Neural progenitor cell (in vitro differentiated cells): ENCODE data around the gene SKI. TPM values are rescaled to one million over a fixed set of nuclear protein-coding genes. Genes with fewer than 3 reads are reported as not detected.
A peak's percentile ranks its signal among the peaks of the same experiment; 100 is the strongest.

Experiments
- DNase-seq: peaks from one replicate; pipeline ENCODE4 v3.0.0-alpha.2; 2016; ENCODE audit warnings: low spot score
- H2AFZ ChIP-seq: fragments of 200-600 bp; sonication (generic); replicated peaks from 2 replicates; pipeline ENCODE4 v1.6.1; 2016; ENCODE audit warnings: antibody characterized with exemption
- H3F3A ChIP-seq: fragments of 200-600 bp; sonication (generic); 2 replicates; pipeline ENCODE4 v1.6.1; 2016; ENCODE audit warnings: antibody characterized with exemption, low read depth
- H3K27ac ChIP-seq: fragments of 200-600 bp; sonication (generic); 2 replicates; pipeline ENCODE4 v1.5.1; 2016; ENCODE audit warnings: mild to moderate bottlenecking
- H3K27me3 ChIP-seq: fragments of 200-600 bp; sonication (generic); 2 replicates; pipeline ENCODE4 v1.6.1; 2016; ENCODE audit warnings: mild to moderate bottlenecking, moderate library complexity
- H3K36me3 ChIP-seq: fragments of 200-600 bp; sonication (generic); 2 replicates; pipeline ENCODE4 v1.5.1; 2016
- H3K4me1 ChIP-seq: fragments of 200-600 bp; sonication (generic); 2 replicates; pipeline ENCODE4 v1.6.1; 2016; ENCODE audit warnings: mixed run types
- H3K4me2 ChIP-seq: fragments of 200-600 bp; sonication (generic); 2 replicates; pipeline ENCODE4 v1.6.1; 2016
- H3K4me3 ChIP-seq: fragments of 200-600 bp; sonication (generic); 2 replicates; pipeline ENCODE4 v1.5.1; 2016
- H3K79me2 ChIP-seq: fragments of 200-600 bp; sonication (generic); 2 replicates; pipeline ENCODE4 v1.6.1; 2016; ENCODE audit warnings: low read depth
- H3K9ac ChIP-seq: fragments of 200-600 bp; sonication (generic); 2 replicates; pipeline ENCODE4 v1.6.1; 2016
- H3K9me3 ChIP-seq: fragments of 200-600 bp; sonication (generic); 2 replicates; pipeline ENCODE4 v1.5.1; 2016; ENCODE audit warnings: low read depth
- H4K20me1 ChIP-seq: fragments of 200-600 bp; sonication (generic); 2 replicates; pipeline ENCODE4 v1.6.1; 2016; ENCODE audit warnings: low read depth
- H3K27ac Mint-ChIP-seq: 3 replicates; pipeline ENCODE4 v1.8.0; 2021; ENCODE audit warnings: mixed read lengths
- H3K27me3 Mint-ChIP-seq: 2 replicates; pipeline ENCODE4 v1.8.0; 2022; ENCODE audit warnings: low read depth, mild to moderate bottlenecking, inconsistent platforms, moderate library complexity, mixed read lengths; ENCODE audit not compliant: insufficient read depth
- H3K36me3 Mint-ChIP-seq: 3 replicates; pipeline ENCODE4 v1.8.0; 2021; ENCODE audit warnings: mixed read lengths
- H3K4me1 Mint-ChIP-seq: 3 replicates; pipeline ENCODE4 v1.8.0; 2021; ENCODE audit warnings: mixed read lengths
- H3K4me3 Mint-ChIP-seq: 3 replicates; pipeline ENCODE4 v1.8.0; 2021; ENCODE audit warnings: mild to moderate bottlenecking, moderate library complexity, mixed read lengths
- H3K9me3 Mint-ChIP-seq: 3 replicates; pipeline ENCODE4 v1.8.0; 2020; ENCODE audit warnings: mixed read lengths
- CTCF ChIP-seq: fragments of 200-600 bp; sonication (generic); IDR thresholded peaks from 2 replicates; pipeline ENCODE4 v1.5.1; 2017; ENCODE audit warnings: antibody characterized with exemption, mild to moderate bottlenecking
- EZH2 ChIP-seq: fragments of 200-600 bp; sonication (generic); IDR thresholded peaks from 2 replicates; pipeline ENCODE4 v1.6.1; 2017; ENCODE audit warnings: antibody characterized with exemption, mild to moderate bottlenecking, moderate library complexity
- EZH2phosphoT487 ChIP-seq: fragments of 200-600 bp; sonication (generic); IDR thresholded peaks from 2 replicates; pipeline ENCODE4 v1.6.1; 2017; ENCODE audit warnings: antibody characterized with exemption
- total RNA-seq: library from RNA; depleted of rRNA; stranded (reverse); fragments of >200 nt; gene quantifications from 2 replicates; pipeline ENCODE4 v1.2.3, GENCODE V29; 2015; ENCODE audit warnings: low replicate concordance

SKI gene
- total RNA-seq, 1 donor from 2014 or later, result 7.4 TPM

- Mint-ChIP-seq H3K4me1 (peaks cover 18% of the 10 kb centered on the region), H3K27me3 (peaks cover 3% of the 10 kb centered on the region), H3K4me3 (no peak overlapping the region), H3K9me3 (no peaks in the 10 kb centered on the region), H3K36me3 (peaks cover 4% of the 10 kb centered on the region), H3K27ac (no peak overlapping the region)
- peaks cover 66% of the 10 kb centered on the region for H3K79me2 ChIP-seq
- peaks cover 11% of the 10 kb centered on the region for H3K4me1 ChIP-seq
- no peak overlapping the region for H2AFZ ChIP-seq
- TF ChIP-seq CTCF (no peak), EZH2phosphoT487 (no peak), EZH2 (no peak)
- no peaks in the 10 kb centered on the region for H3K27me3 ChIP-seq
- no peak for DNase-seq
- H3K36me3 ChIP-seq, result no peaks in the 10 kb centered on the region
- no peak overlapping the region for H3K4me2 ChIP-seq
- no peaks in the 10 kb centered on the region for H3K9me3 ChIP-seq
- H3K9ac ChIP-seq, result no peak overlapping the region
- peaks cover 38% of the 10 kb centered on the region for H4K20me1 ChIP-seq
- H3F3A ChIP-seq, result no peaks in the 10 kb centered on the region
- H3K4me3 ChIP-seq, result no peak overlapping the region
- no peak overlapping the region for H3K27ac ChIP-seq
Observed at GRCh38 chr1:2284932-2285331, 56.8 kb downstream of the SKI start.

GRCh38 chr1:2286923-2287322 is 58.8 kb downstream of the SKI start:
- no peak overlapping the region for H2AFZ ChIP-seq
- peak overlapping the region; percentile 55 for H3K27ac Mint-ChIP-seq
- peaks cover 3% of the 10 kb centered on the region for H3K27me3 Mint-ChIP-seq
- H3K36me3 ChIP-seq, result no peaks in the 10 kb centered on the region
- peaks cover 6% of the 10 kb centered on the region for H3K36me3 Mint-ChIP-seq
- H3F3A ChIP-seq, result peaks cover 5% of the 10 kb centered on the region
- DNase-seq, result no peak
- no peaks in the 10 kb centered on the region for H3K9me3 ChIP-seq
- H3K9ac ChIP-seq, result no peak overlapping the region
- peaks cover 57% of the 10 kb centered on the region for H4K20me1 ChIP-seq
- peaks cover 36% of the 10 kb centered on the region for H3K4me1 Mint-ChIP-seq
- H3K27ac ChIP-seq, result no peak overlapping the region
- H3K27me3 ChIP-seq, result no peaks in the 10 kb centered on the region
- TF ChIP-seq EZH2phosphoT487 (no peak), EZH2 (no peak), CTCF (no peak)
- H3K4me1 ChIP-seq, result peaks cover 24% of the 10 kb centered on the region
- peaks cover 83% of the 10 kb centered on the region for H3K79me2 ChIP-seq
- H3K4me3 Mint-ChIP-seq, result no peak overlapping the region
- H3K9me3 Mint-ChIP-seq, result no peaks in the 10 kb centered on the region
- no peak overlapping the region for H3K4me3 ChIP-seq
- H3K4me2 ChIP-seq, result no peak overlapping the region

GRCh38 chr1:2287649-2288048 is 59.5 kb downstream of the SKI start:
- H3K36me3 ChIP-seq, result no peaks in the 10 kb centered on the region
- peaks cover 24% of the 10 kb centered on the region for H3K4me1 ChIP-seq
- no peaks in the 10 kb centered on the region for H3K9me3 Mint-ChIP-seq
- no peak overlapping the region for H3K4me3 ChIP-seq
- H3K27me3 ChIP-seq, result no peaks in the 10 kb centered on the region
- H3K79me2 ChIP-seq, result peaks cover 90% of the 10 kb centered on the region
- H3K9ac ChIP-seq, result no peak overlapping the region
- no peak for TF ChIP-seq EZH2phosphoT487
- TF ChIP-seq EZH2, result no peak
- TF ChIP-seq CTCF, result no peak
- no peak for DNase-seq
- peaks cover 6% of the 10 kb centered on the region for H3K27me3 Mint-ChIP-seq
- H3K36me3 Mint-ChIP-seq, result peaks cover 6% of the 10 kb centered on the region
- no peak overlapping the region for H3K4me2 ChIP-seq
- H3K27ac ChIP-seq, result no peak overlapping the region
- peaks cover 5% of the 10 kb centered on the region for H3F3A ChIP-seq
- H2AFZ ChIP-seq, result no peak overlapping the region
- peaks cover 63% of the 10 kb centered on the region for H4K20me1 ChIP-seq
- no peaks in the 10 kb centered on the region for H3K9me3 ChIP-seq
- no peak overlapping the region for H3K4me3 Mint-ChIP-seq
- peaks cover 37% of the 10 kb centered on the region for H3K4me1 Mint-ChIP-seq
- no peak overlapping the region for H3K27ac Mint-ChIP-seq
